LNCaP clone FGC (cell line): ENCODE data around the gene SQOR.

ENCODE experiments used
- DNase-seq: peaks from one replicate; pipeline ENCODE4 v3.0.0-alpha.2; 2011; ENCODE audit warnings: low read depth
- H3K4me3 ChIP-seq: 2 replicates; pipeline ENCODE4 v1.5.1; 2011; ENCODE audit warnings: mild to moderate bottlenecking, low read depth, low read length, control low read depth
- TF ChIP-seq, protein P1 (sequence below): IDR thresholded peaks from 2 replicates; pipeline ENCODE4 v1.5.1; 2012; ENCODE audit warnings: mild to moderate bottlenecking; ENCODE audit not compliant: control insufficient read depth, insufficient read depth; ENCODE audit errors: extremely low read depth

The SQOR gene

DNA sequence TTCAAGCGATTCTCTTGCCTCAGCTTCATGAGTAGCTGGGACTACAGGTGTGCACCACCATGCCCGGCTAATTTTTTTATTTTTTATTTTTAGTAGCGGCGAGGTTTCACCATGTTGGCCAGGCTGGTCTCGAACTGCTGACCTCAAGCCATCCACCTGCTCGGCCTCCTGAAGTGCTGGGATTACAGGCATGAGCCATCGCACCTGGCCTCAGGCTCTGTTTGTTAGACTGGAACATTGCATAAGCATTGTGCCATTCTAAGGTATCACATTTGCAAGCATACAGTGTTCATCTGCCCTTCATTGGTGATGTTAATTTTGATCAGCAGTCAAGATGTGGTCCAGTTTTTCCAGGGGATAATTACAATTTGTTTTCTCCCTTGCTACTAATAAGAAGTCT lies 43.0 kb downstream of the SQOR start:
- no peak overlapping the region for H3K4me3 ChIP-seq
- TF ChIP-seq, protein P1, sequence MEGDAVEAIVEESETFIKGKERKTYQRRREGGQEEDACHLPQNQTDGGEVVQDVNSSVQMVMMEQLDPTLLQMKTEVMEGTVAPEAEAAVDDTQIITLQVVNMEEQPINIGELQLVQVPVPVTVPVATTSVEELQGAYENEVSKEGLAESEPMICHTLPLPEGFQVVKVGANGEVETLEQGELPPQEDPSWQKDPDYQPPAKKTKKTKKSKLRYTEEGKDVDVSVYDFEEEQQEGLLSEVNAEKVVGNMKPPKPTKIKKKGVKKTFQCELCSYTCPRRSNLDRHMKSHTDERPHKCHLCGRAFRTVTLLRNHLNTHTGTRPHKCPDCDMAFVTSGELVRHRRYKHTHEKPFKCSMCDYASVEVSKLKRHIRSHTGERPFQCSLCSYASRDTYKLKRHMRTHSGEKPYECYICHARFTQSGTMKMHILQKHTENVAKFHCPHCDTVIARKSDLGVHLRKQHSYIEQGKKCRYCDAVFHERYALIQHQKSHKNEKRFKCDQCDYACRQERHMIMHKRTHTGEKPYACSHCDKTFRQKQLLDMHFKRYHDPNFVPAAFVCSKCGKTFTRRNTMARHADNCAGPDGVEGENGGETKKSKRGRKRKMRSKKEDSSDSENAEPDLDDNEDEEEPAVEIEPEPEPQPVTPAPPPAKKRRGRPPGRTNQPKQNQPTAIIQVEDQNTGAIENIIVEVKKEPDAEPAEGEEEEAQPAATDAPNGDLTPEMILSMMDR = no peak
- no peak for DNase-seq

DNA sequence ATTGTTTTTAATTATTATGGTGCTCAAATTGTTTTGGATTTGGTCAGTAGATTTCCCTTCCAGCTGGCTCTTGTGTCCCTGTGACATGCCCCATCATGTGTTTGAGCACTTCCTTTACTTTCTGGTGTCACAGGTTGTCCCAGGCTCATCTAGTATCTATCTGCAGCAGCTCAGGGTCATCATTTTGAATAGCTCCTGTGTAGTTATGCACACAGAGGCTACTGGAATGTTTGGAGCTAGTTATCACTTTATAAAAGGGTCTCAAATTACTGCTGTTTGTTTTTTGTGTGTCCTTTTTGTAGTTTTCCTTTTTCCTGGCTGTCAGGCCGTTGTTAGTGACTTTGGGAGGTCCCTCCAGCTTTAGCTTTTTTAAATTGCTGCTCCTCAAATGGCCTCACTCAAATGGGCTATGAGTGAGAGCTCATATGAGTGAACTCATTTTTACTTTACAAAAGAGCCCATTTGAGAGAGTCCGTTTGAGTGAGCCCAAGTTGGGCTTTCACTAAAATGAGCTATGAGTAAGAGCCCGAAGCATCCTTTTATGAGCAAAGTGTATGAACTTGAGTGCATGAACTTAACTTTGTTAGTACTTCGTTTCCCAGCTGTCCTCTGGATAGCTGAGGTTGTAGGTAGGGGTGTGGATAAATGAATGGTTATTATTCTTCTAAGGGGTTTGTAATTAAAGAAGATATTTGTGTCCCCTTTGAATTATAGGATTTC lies 43.8 kb downstream of the SQOR start:
- H3K4me3 ChIP-seq = no peak overlapping the region
- no peak for DNase-seq
- TF ChIP-seq, protein P1 = no peak

DNA sequence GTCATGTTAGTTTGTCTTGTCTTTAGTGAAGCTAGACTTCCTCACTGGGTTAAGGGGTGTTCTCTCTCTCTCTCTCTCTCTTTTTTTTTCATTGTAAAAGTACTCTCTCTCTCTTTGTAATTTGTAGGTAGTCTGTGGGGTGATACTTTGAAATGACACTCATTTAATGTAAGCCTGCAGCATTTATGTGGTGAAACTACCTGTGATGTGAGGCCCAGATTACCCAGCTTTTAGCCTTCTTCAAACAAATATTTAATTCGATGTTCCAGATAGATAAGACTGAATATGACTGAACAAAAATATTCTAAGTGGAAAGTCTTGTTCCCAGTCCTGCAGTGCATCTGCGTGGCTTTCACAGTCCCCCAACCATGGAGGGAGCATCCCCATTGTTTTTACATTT lies 49.7 kb downstream of the SQOR start:
- no peak overlapping the region for H3K4me3 ChIP-seq
- TF ChIP-seq, protein P1 = no peak
- DNase-seq = peak; percentile 51

GRCh38 chr15:45689616-45690015 lies 54.8 kb downstream of the SQOR start:
- TF ChIP-seq, protein P1 = no peak
- no peak overlapping the region for H3K4me3 ChIP-seq
- DNase-seq = no peak

GRCh38 chr15:45690581-45691260 lies 55.9 kb downstream of the SQOR start:
- TF ChIP-seq, protein P1 = no peak
- no peak for DNase-seq
- no peak overlapping the region for H3K4me3 ChIP-seq

DNA sequence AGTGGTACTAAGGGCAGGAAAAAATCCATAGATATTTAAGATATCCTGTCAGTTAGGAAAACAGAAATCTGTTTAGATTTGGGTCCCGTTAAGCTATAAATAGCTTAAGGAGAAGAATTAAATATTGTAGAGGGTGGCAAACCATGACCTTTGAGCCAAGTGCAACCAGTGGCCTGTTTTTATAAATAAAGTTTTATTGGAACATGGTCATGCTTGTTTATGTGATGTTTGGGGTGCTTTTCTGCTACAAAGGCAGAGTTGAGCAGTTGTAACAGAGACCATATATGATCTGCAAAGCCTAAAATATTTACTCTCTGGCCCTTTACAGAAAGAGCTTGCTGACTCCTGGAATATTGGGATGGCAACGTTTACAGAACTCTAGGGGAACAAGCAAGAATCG lies 66.3 kb downstream of the SQOR start:
- TF ChIP-seq, protein P1 = no peak
- H3K4me3 ChIP-seq = no peak overlapping the region
- DNase-seq = no peak
